Mucosa of rectum (tissue), 2 donors: ENCODE measurements around the gene RBM3.
A peak's percentile ranks its signal among the peaks of the same experiment; 100 is the strongest.

Experiments
- H3K27ac ChIP-seq, 2 donors: one replicate each; pipeline ENCODE4 v1.7.0; 2013; ENCODE audit warnings: inconsistent platforms in 2 of 2, low read depth in 2 of 2, low read length in 2 of 2
- H3K27me3 ChIP-seq, 2 donors: one replicate each; pipeline ENCODE4 v1.7.0; 2013; ENCODE audit warnings: low read length in 2 of 2; ENCODE audit not compliant: control insufficient read depth in 2 of 2, insufficient read depth in 2 of 2
- H3K36me3 ChIP-seq, 2 donors: one replicate each; pipeline ENCODE4 v1.7.0; 2013; ENCODE audit warnings: low read length in 2 of 2; ENCODE audit not compliant: control insufficient read depth in 2 of 2, insufficient read depth in 2 of 2
- H3K4me1 ChIP-seq, 2 donors: one replicate each; pipeline ENCODE4 v1.7.0; 2013; ENCODE audit warnings: low read length in 2 of 2, mild to moderate bottlenecking in 1 of 2; ENCODE audit not compliant: control insufficient read depth in 2 of 2, insufficient read depth in 2 of 2
- H3K4me3 ChIP-seq, 2 donors: one replicate each; pipeline ENCODE4 v1.7.0; 2013; ENCODE audit warnings: low read length in 2 of 2
- H3K9ac ChIP-seq, 2 donors: one replicate each; pipeline ENCODE4 v1.7.0; 2013; ENCODE audit warnings: low read length in 2 of 2, low read depth in 1 of 2, mild to moderate bottlenecking in 1 of 2
- H3K9me3 ChIP-seq, 2 donors: one replicate each; pipeline ENCODE4 v1.7.0; 2013; ENCODE audit warnings: low read length in 2 of 2; ENCODE audit not compliant: control insufficient read depth in 2 of 2
- donor health status: healthy.
- donor health status: Normal muscosa, but diverticular disease.

RBM3 gene

GRCh38 chrX:48575642-48576041 lies 1.4 kb downstream of the RBM3 start:
- Histone ChIP-seq H3K27ac (peak overlapping the region; percentile 98), H3K27me3 (no peaks in the 10 kb centered on the region), H3K36me3 (peaks cover 26 to 27% of the 10 kb centered on the region in 2 donors), H3K4me1 (peaks cover 14 to 15% of the 10 kb centered on the region in 2 donors), H3K9me3 (no peaks in the 10 kb centered on the region), H3K4me3 (peak overlapping the region; percentile 80 to 86), H3K9ac (peak overlapping the region in 1 of 2 donors; percentile 50)

- no peak overlapping the region for H3K9ac ChIP-seq
- no peak overlapping the region for H3K27ac ChIP-seq
- no peaks in the 10 kb centered on the region for H3K27me3 ChIP-seq
- H3K4me1 ChIP-seq, result peaks cover 14 to 15% of the 10 kb centered on the region in 2 donors
- peak overlapping the region; percentile 32 to 86 for H3K4me3 ChIP-seq
- H3K9me3 ChIP-seq, result no peaks in the 10 kb centered on the region
- H3K36me3 ChIP-seq, result peaks cover 26 to 27% of the 10 kb centered on the region in 2 donors
These were observed 1.8 kb downstream of the RBM3 start for GRCh38 chrX:48576108-48576507.

GRCh38 chrX:48578661-48579128 lies 4.4 kb downstream of the RBM3 start:
- H3K27me3 ChIP-seq, result no peaks in the 10 kb centered on the region
- H3K4me1 ChIP-seq, result peaks cover 14 to 15% of the 10 kb centered on the region in 2 donors
- peaks cover 26 to 27% of the 10 kb centered on the region in 2 donors for H3K36me3 ChIP-seq
- no peaks in the 10 kb centered on the region for H3K9me3 ChIP-seq
- no peak overlapping the region for H3K9ac ChIP-seq
- no peak overlapping the region for H3K4me3 ChIP-seq
- H3K27ac ChIP-seq, result no peak overlapping the region

GRCh38 chrX:48579259-48579658 lies 5.0 kb downstream of the RBM3 start:
- H3K9ac ChIP-seq, result no peak overlapping the region
- H3K27ac ChIP-seq, result no peak overlapping the region
- H3K27me3 ChIP-seq, result no peaks in the 10 kb centered on the region
- peaks cover 26 to 27% of the 10 kb centered on the region in 2 donors for H3K36me3 ChIP-seq
- peaks cover 14 to 15% of the 10 kb centered on the region in 2 donors for H3K4me1 ChIP-seq
- H3K4me3 ChIP-seq, result no peak overlapping the region
- no peaks in the 10 kb centered on the region for H3K9me3 ChIP-seq

- H3K4me3 ChIP-seq, result no peak overlapping the region
- no peak overlapping the region for H3K27ac ChIP-seq
- no peak overlapping the region for H3K9ac ChIP-seq
- H3K4me1 ChIP-seq, result peaks cover 8% of the 10 kb centered on the region in 2 donors
- H3K36me3 ChIP-seq, result peaks cover 20 to 22% of the 10 kb centered on the region in 2 donors
- no peaks in the 10 kb centered on the region for H3K27me3 ChIP-seq
- no peaks in the 10 kb centered on the region for H3K9me3 ChIP-seq
These were observed 6.4 kb downstream of the RBM3 start for GRCh38 chrX:48580662-48581061.

- H3K27ac ChIP-seq, result no peak overlapping the region
- H3K27me3 ChIP-seq, result peaks cover 0 to under 1% of the 10 kb centered on the region in 2 donors
- no peaks in the 10 kb centered on the region for H3K4me1 ChIP-seq
- no peak overlapping the region for H3K4me3 ChIP-seq
- H3K36me3 ChIP-seq, result no peaks in the 10 kb centered on the region
- no peaks in the 10 kb centered on the region for H3K9me3 ChIP-seq
- H3K9ac ChIP-seq, result no peak overlapping the region
These were observed 10.4 kb downstream of the RBM3 start for GRCh38 chrX:48584698-48585097.

- H3K36me3 ChIP-seq, result no peaks in the 10 kb centered on the region
- no peak overlapping the region for H3K27ac ChIP-seq
- H3K9ac ChIP-seq, result no peak overlapping the region
- no peak overlapping the region for H3K4me3 ChIP-seq
- H3K9me3 ChIP-seq, result no peaks in the 10 kb centered on the region
- H3K4me1 ChIP-seq, result no peaks in the 10 kb centered on the region
- peaks cover 0 to 3% of the 10 kb centered on the region in 2 donors for H3K27me3 ChIP-seq
These were observed 15.3 kb downstream of the RBM3 start for GRCh38 chrX:48589482-48590162.

GRCh38 chrX:48590203-48591103 lies 16.2 kb downstream of the RBM3 start:
- no peak overlapping the region for H3K4me3 ChIP-seq
- peaks cover 0 to 3% of the 10 kb centered on the region in 2 donors for H3K27me3 ChIP-seq
- H3K4me1 ChIP-seq, result no peaks in the 10 kb centered on the region
- H3K9ac ChIP-seq, result no peak overlapping the region
- H3K36me3 ChIP-seq, result no peaks in the 10 kb centered on the region
- H3K9me3 ChIP-seq, result no peaks in the 10 kb centered on the region
- no peak overlapping the region for H3K27ac ChIP-seq

- H3K4me1 ChIP-seq, result no peaks in the 10 kb centered on the region
- no peak overlapping the region for H3K9ac ChIP-seq
- H3K27ac ChIP-seq, result no peak overlapping the region
- H3K36me3 ChIP-seq, result no peaks in the 10 kb centered on the region
- no peaks in the 10 kb centered on the region for H3K9me3 ChIP-seq
- no peak overlapping the region for H3K4me3 ChIP-seq
- peaks cover 0 to 3% of the 10 kb centered on the region in 2 donors for H3K27me3 ChIP-seq
These were observed 17.0 kb downstream of the RBM3 start for GRCh38 chrX:48591255-48591791.

- Histone ChIP-seq H3K27ac (no peak overlapping the region), H3K9me3 (no peaks in the 10 kb centered on the region), H3K4me1 (no peaks in the 10 kb centered on the region), H3K36me3 (no peaks in the 10 kb centered on the region), H3K9ac (no peak overlapping the region), H3K27me3 (peaks cover 0 to 3% of the 10 kb centered on the region in 2 donors), H3K4me3 (no peak overlapping the region)
These were observed 18.7 kb downstream of the RBM3 start for GRCh38 chrX:48592971-48593370.
